Transverse colon (tissue), 4 donors: ENCODE measurements around the gene C17orf100.

Experiments
- CTCF ChIP-seq, 5 experiments: fragments of 200-600 bp in 3 of 5; fragments of 450-650 bp in 2 of 5; sonication (generic) in 3 of 5; IDR thresholded peaks; 1 replicate in 2 of 5; 2 replicates in 3 of 5; pipeline ENCODE4 v1.5.1; 2016 to 2017; ENCODE audit warnings: antibody characterized with exemption in 5 of 5, inconsistent platforms in 3 of 5, mild to moderate bottlenecking in 2 of 5, moderate library complexity in 1 of 5
- EP300 ChIP-seq: sonication (generic); formaldehyde crosslinking; IDR thresholded peaks from one replicate; pipeline ENCODE4 v1.6.1; 2017; ENCODE audit warnings: antibody characterized with exemption, low read depth
- POLR2A ChIP-seq: fragments of 450-650 bp; IDR thresholded peaks from one replicate; pipeline ENCODE4 v1.6.1; 2016; ENCODE audit warnings: antibody characterized with exemption, mild to moderate bottlenecking, moderate library complexity
- POLR2AphosphoS5 ChIP-seq, 3 donors: sonication (generic); formaldehyde crosslinking; IDR thresholded peaks; one replicate each; pipeline ENCODE4 v1.6.1; 2016; ENCODE audit warnings: antibody characterized with exemption in 3 of 3

GRCh38 chr17:6657633-6658287 lies 6.2 kb downstream of the C17orf100 start:
- no peak for TF ChIP-seq CTCF (IDR thresholded peaks at IDR 0.05)
- TF ChIP-seq POLR2AphosphoS5 (IDR thresholded peaks at IDR 0.05), result no peak
- no peak for TF ChIP-seq POLR2A
- TF ChIP-seq EP300, result no peak
